GM19372 (cell line): ENCODE measurements around the gene HS1BP3.

Source experiments
- ATAC-seq: cut with Tn5 transposase; IDR thresholded peaks from one replicate; pipeline ENCODE4 v1.9.1; 2021; ENCODE audit warnings: mild to moderate bottlenecking, low read depth, moderate library complexity; ENCODE audit not compliant: unreplicated experiment

The HS1BP3 gene

GRCh38 chr2:20633001-20633400 is 17.9 kb downstream of the HS1BP3 start:
- no peak for ATAC-seq

GRCh38 chr2:20632446-20632990 is 18.4 kb downstream of the HS1BP3 start:
- ATAC-seq: no peak

GRCh38 chr2:20631617-20632307 is 19.1 kb downstream of the HS1BP3 start:
- no peak for ATAC-seq

- no peak for ATAC-seq
These were observed 19.9 kb downstream of the HS1BP3 start for GRCh38 chr2:20630967-20631366.

- no peak for ATAC-seq
These were observed 21.2 kb downstream of the HS1BP3 start for GRCh38 chr2:20629581-20630171.

GRCh38 chr2:20629181-20629580 is 21.7 kb downstream of the HS1BP3 start:
- ATAC-seq: no peak

- no peak for ATAC-seq
These were observed 23.1 kb downstream of the HS1BP3 start for GRCh38 chr2:20627712-20628380.

GRCh38 chr2:20626698-20627513 is 24.0 kb downstream of the HS1BP3 start:
- ATAC-seq: no peak

- no peak for ATAC-seq
These were observed 24.6 kb downstream of the HS1BP3 start for GRCh38 chr2:20626392-20626697.

GRCh38 chr2:20625491-20626391 is 25.2 kb downstream of the HS1BP3 start:
- ATAC-seq: no peak

GRCh38 chr2:20624884-20625485 is 25.9 kb downstream of the HS1BP3 start:
- no peak for ATAC-seq

- ATAC-seq: no peak
These were observed 26.6 kb downstream of the HS1BP3 start for GRCh38 chr2:20624156-20624883.

GRCh38 chr2:20623741-20624155 is 27.1 kb downstream of the HS1BP3 start:
- no peak for ATAC-seq

- ATAC-seq: no peak
These were observed 27.7 kb downstream of the HS1BP3 start for GRCh38 chr2:20623241-20623640.

- ATAC-seq: no peak
These were observed 28.2 kb downstream of the HS1BP3 start for GRCh38 chr2:20622731-20623130.

- ATAC-seq: no peak
These were observed 28.6 kb downstream of the HS1BP3 start for GRCh38 chr2:20622296-20622686.

GRCh38 chr2:20621366-20622295 is 29.3 kb downstream of the HS1BP3 start:
- ATAC-seq: no peak
